GM21381 (cell line): ENCODE data around the gene ISYNA1.
"Not testable (repeated sequence)": the region's sequence is repeated elsewhere in the genome, so short reads cannot be mapped to it uniquely, and the experiment has no call there.

ENCODE experiments used
- ATAC-seq: cut with Tn5 transposase; IDR thresholded peaks from one replicate; pipeline ENCODE4 v1.9.1; 2021; ENCODE audit warnings: mild to moderate bottlenecking, moderate library complexity; ENCODE audit not compliant: unreplicated experiment

Gene ISYNA1

DNA sequence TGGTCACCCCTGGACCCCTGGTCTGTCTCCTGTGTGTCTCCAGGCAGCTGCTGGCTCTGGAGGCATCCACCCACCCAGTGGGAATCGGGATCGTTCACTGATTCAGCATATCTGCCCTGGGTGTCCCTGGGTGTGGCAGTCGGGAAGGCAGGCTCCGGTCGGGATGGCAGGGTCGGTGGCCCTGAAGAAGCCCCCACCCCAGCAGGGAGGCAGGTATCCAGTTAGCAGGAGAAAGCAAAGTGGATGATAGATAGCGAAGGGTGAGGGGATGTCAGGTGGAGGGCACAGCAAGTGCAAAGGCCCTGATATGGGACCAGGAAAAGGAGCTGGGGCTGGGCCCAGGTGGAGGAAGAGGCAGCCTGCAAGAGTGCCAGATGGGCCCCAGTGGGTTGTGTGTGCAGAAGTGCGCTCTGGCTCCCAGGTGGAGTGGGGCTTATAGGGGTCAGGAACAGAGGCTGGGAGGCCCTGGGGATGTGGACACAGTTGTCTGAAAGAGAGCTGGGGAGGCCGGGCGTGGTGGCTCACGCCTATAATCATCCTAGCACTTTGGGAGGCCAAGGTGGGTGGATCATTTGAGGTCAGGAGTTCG is 16.5 kb downstream of the ISYNA1 start:
- no peak for ATAC-seq

DNA sequence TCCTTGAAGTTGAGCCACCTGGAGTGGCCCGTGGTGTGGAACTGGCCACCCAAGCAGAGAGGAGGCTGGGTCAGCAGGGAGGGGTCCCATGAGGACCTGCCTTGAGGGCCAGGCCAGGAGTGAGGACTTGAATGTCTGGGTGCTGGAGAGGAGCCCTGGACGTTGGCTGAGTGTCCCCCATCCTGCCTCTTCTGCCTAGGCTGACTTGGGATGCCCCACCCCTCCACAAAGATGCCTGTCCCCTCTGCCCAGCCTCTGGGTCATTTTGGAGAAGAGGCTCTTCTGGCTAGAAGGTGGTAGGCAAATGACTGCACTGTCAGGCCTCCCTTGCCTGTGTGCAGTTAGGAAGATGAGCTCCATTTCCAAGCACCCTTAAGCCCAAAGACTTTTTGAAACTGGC is 17.0 kb downstream of the ISYNA1 start:
- no peak for ATAC-seq

DNA sequence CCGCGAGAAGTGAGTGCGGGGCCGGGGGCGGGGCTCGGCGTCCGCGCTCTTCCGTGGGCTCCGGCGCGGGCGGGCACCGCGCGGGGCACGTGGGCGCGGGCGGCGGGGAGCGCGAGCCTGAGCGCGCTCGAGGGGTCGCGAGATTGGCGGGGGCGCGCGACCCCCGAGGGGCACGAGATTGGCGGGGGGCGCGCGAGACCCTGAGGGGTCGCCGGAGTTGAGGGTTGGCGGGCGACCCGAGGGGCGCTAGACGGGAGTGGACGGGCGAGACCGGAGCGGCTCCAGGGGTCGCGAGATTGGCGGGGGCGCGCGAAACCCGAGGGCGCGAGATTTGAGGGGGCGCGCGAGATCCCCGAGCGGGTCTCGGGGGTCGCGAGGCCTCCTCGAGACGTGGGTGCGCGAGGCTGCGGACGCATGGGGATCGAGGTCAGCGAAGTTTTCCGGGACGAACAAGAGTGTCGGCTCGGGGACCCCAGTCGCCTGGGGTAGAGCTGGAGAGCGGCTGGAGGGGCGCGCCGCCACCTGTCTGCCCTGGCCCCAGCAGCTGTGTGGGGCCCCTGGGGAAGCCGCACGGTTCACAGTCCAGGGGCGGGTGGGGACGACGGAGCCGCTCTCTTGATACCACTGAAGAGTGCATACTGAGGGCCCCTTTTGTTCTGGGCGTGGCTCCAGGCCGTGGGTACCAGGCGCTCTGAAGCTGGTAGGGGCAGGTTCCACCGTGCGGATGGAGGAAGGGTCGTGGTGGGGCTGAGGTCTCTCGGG is 18.1 kb downstream of the ISYNA1 start:
- ATAC-seq = peak; percentile 5

DNA sequence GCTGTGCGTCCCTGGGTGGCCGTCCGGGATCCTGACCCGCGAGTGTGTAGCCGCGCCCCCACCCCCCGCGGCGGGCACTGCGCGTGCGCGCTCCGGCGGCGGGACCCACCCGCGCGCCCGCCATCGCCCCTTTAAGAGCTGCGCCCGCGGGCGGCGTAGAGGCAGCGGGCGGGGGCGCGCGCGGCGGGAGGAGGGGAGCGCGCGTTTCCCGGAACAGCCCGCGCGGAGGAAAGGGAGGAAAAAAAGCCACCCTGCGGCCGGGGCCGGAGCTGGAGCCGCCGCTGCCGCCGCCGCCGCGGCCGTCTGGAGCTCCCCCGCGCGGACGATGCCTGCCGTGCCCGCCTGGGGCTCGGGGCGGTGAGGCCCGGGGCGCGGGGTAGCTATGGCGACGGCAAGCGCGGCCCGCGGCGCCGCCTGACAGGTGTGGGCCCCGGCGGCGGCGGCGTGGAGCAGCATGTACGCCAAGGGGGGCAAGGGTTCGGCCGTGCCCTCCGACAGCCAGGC is 18.7 kb downstream of the ISYNA1 start, which contains the start of gene SSBP4:
Gene SSBP4 (plus strand): TSS at position 204 of the 504 bp plus-strand sequence. CDS start 251 bp downstream, at position 455.
- peak; percentile 43 for ATAC-seq

DNA sequence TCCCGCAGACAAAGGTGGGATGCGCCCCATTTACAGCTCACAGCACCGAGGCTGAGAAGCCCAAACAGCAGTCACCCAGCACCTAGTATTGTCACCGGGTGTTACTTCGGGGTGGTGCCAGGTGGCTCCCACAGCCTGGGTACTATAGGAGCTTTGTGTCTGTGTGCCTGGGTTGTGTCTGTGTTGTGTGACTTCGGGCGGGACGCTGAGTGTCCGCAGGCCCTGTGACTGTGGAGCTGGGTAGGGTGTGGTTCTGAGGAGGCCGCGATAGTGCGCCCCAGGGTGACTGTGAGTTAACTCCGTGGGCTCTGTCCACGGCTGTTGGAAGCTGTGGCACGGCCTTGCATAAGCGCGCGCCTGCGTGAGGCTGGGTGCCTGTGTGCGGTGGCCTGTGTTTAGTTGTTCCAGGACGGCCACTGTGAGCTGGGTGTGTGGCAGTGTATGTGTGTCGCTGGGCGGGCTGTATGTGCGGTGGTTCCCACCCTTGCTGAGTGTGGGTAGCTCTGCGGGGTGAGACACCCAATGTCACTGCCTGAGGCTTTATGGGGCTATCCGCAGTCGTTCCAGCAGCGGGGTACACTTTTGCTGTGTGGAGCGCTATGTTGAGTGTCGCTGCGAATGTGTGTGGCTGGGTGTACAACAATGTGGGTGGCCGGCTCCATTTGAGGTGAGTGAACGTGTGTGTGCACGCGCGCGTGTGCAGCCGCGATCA is 19.3 kb downstream of the ISYNA1 start:
- ATAC-seq = peak; percentile 15

DNA sequence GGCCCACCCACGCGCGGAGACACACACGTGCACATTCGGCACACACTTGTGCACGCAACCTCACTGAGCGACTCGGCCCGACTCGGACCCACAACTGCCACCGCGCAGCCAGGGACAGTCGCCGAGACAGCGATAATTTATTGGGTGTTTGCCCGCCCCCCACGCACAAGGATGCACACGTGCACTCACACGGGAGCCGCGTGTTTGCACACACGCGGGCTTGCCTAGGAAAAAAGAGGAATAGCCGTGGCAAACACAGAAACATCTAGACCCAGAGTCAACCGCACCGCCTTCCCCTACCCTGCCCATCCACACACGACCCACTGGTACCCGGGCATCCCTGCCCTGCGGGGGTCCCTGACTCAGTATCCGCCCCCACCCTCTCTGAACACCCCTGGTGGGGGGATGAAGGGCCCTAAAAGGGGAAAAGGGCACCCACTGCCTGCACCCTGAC is 19.9 kb downstream of the ISYNA1 start:
- ATAC-seq = no peak

DNA sequence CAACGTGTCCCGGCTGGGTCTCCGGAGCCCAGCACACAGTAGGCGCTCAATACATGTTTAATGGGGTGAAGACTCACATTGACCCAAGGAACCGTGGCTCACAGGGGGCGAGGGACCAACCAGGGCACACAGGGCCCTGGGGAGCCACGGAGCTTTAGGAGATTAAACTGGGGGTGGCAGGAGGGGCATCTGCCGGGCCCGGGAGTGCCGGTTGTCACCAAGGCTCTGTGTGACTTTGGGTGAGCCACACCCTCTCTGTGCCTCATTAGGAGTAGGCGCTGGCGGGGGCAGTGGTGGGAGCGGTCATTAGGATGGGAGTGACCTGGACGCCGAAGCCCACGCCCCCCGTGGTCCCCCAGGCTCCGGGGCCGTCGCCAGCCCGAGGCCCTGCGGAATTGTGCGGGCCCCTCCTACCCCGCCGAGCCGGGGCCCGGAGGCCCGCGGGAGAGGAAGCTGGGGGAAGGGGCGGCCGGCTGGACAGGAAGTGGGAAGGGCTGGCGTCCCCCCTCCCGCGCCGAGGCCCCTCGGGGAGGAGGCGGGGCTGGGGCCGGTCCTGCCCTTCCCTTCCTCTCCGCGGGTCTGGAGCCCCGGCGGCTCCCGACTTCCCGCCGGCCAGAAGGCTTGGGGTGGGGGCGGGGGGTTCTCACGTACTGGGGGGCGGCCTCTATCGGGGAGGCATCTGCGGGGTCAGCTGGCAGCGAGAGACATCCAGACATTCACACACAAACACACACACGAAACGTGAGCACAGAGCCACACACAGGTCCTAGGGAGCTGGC is 20.5 kb downstream of the ISYNA1 start:
- no peak for ATAC-seq

DNA sequence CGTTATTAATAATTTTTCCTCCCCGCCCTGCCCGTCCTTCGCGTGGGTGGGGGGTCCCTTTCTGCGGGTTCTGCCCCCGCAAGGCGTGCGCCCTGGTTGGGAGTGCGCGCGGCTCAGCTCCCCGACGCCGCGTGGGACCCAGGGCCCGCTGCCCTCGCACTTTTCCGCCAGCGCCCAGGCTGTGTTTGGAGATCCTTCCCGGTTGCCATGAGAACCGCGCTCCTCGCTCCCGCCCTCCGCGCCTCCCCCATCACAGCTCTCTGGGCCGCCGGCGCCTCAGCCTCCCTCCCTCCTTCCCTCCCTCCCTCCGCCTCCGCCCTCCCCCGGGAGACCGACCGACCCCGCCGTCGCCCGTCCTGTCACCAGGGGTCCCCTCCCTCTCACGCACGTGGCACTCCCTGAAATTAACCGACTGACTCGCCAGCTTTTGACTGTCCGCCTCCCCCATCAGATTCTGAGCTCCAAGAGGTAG is 21.1 kb downstream of the ISYNA1 start:
- no peak for ATAC-seq

DNA sequence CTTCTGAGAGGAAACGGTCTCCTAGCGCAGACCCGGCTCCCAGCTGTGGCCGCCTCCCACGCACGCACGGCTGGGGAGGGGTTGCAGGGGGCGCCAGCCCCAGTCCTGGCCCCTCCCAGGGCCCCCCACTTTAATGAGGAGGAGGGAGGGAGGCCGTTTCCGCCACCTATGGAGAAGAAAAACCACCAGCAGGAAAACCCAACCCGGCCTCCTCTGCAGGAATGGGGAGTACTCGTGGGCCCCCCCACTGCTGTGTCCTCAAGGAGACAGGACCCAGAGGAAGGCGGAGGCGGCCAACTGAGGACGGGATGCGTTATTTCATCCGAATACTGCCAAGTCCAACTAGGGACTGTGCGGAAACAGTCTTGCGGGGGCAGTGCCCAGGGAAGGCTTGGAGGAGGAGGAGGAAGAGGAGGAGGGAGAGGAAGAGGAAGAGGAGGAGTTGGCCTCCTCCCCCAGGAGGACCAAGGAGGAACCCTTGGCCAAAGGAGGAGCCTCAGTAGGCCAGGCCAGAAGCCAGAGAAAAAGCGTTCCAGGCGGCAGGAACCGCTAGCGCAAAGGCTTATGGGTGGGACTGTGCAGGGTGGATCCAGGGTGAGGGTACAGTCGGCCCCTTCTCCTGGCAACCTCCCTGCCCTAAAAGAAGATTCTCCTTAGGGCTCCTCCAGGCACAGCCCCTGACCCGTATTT is 22.6 kb downstream of the ISYNA1 start:
- no peak for ATAC-seq

DNA sequence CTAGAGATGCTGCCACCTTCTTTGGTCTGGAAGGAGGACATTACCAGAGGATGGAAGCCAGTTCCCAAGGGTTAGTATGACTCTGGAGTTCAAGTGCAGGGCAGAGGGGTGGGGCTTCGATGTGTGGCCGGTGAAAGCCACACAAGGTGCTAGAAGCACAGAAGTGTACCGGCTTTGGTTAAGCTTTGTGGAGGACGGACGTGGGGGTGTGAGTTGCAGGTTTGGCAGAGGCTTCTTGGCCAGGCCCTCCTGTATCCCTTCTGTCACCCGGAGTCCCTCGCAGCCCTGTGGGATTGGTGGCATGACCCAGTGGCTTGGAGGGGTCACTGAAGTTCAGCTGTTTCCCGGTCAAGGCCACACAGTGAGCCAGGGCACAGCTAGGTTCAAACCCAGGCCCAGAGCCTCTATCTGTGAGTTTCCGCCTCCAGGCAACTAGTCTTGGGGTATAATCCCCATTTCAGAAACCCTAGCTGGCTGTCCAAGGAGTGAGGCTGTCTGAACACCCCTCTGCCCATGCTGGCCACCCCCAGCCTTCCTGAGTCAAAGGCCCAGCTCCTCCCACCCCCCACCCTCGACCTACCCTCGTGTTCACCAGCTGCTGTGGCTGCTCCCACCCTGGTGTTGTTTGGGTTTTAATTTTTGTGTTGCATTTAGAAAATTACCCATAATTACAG is 23.3 kb downstream of the ISYNA1 start:
- ATAC-seq = no peak

DNA sequence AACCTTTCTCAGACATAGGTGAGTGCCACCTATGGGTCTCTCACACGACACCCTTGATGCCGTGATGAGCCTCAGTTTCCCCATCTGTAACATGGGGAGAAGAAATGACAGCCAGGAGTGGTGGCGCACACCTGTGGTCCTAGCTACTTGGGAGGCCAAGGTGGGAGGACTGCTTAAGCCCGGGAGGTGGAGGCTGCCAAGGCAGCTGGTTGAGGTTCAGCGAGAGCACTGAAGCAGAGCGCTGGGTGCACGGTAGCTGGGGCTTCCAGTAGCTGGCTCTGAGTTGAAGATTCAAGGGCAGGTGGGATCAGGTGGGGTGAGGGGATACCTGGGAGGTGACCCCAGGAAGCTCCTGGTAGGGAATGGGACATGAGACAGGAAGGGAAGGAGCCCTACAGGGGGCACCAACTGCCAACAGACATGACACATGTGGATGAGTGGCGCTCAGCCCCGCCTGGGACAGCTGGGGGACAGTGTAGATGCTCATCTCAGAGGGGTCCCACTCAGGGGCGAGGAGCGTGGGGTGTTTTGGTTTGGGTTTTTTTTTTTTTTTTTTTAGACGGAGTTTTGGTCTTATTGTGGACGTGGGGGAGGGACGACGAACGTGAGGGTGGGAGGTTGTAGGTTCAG is 25.2 kb downstream of the ISYNA1 start:
- no peak for ATAC-seq

DNA sequence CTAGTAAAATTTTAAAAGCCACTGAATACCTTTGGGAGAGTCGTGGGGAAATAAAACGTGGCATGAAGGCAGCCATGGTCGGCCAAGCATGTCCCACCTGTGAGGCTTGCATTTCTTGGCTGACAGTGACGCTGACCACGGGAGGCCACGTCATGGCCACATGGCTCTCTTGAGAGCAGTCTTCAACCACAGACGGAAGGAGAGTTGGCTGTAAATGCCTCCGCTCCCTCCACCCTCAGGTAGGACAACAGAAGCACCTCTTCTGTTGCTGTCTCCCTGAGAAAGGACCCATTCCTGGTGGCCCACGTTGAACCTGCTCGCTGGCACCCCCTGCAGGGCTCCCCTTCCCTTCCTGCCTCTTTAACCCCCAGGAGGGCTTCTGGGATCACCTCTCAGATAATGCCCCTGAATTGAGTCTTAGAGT is 29.9 kb downstream of the ISYNA1 start:
- ATAC-seq = peak; percentile 65

DNA sequence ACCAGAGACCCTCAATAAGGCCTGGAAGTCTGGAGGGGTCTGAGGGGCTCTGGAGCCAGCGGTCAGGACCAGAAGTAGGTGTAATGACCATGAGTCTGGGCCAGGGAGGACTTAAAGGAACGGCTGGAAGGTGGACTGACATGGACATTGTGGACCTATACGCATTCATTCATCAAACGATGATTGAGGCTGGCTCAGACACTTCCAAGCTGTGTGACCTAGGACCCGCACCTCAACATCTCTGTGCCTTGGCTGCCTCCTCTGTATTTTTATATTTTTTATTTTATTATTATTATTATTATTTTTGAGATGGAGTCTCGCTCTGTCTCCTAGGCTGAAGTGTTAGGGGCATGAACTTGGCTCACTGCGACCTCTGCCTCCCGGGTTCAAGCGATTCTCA is 31.2 kb downstream of the ISYNA1 start:
- ATAC-seq = no peak

DNA sequence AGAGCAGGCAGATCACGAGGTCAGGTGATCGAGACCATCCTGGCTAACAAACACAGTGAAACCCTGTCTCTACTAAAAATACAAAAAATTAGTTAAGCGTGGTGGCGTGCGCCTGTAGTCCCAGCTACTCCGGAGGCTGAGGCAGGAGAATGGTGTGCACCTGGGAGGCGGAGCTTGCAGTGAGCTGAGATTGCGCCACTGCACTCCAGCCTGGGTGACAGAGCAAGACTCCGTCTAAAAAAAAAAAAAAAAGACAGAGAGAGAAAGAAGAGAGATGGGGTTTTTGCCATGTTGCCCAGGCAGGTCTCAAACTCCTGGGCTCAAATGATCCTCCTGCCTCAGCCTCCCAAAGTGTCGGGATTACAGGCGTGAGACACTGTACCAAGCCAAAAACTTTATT is 32.2 kb downstream of the ISYNA1 start:
- ATAC-seq = not testable (repeated sequence)

DNA sequence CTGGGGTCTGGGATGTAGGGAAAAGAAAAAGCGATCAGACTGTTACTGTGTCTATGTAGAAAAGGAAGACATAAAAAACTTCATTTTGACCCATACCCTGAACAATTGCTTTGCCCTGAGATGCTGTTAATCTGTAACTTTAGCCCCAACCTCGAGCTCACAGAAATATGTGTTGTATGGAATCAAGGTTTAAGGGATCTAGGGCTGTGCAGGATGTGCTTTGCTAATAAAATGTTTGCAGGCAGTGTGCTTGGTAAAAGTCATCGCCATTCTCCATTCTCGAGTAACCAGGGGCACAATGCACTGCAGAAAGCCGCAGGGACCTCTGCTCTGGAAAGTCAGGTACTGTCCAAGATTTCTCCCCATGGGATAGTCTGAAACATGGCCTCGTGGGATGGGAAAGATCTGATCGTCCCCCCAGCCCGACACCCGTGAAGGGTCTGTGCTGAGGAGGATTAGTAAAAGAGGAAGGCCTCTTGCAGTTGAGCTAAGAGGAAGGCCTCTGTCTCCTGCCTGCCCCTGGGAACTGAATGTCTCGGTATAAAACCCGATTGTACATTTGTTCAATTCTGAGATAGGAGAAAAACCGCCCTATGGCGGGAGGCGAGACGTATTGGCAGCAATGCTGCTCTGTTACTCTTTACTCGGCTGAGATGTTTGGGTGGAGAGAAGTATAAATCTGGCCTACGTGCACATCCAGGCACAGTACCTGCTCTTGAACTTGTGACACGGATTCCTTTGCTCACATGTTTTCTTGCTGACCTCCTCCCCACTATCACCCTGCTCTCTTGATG is 35.3 kb downstream of the ISYNA1 start:
- ATAC-seq = not testable (repeated sequence)

DNA sequence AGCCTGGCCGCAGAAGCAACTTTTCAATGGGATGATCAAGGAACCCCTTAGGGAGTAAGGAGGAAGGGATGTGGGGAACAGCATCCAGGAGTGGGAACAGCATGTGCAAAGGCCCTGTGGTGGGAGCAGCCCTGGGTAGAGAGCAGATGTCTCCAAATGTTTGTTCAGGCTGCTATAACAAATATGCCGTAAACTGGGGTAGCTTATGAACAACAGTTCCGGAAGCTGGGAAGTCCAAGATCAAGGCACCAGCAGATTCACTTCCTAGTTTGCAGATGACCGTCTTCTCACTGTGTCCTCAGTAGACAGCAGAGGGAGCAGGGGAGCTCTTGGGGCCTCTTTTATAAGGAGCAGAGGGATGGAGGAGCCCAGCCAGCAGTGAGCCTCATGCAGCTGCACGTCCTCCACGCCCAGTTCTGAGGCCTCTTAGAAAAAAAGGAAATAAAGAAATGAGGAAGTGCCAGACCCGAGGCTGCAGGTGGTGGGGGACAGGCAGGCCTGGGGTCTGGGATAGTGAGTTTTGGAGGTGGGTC is 36.3 kb downstream of the ISYNA1 start:
- ATAC-seq = no peak

DNA sequence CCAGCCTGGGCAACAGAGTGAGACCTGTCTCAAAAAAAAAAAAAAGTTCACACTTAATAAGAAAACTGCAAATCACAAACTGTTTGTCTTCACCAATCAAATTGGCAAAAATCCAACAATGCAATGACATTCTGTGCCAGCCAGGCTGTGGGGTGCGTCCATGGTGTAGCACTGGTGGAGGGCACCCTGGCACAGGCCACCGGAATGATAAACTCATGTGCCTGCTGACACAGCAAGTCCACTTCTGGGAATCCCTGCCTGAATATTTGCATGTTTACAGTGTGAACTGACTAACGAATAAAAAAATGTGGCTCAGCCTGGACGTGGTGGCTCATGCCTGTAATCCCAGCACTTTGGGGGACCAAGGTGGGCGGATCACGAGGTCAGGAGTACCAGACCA is 38.9 kb downstream of the ISYNA1 start:
- ATAC-seq = no peak
